ENCODE measurements around the gene KAT2B. TPM values are rescaled to one million over a fixed set of nuclear protein-coding genes. Genes with fewer than 3 reads are reported as not detected.

KAT2B gene
- total RNA-seq, 2 donors from 2014 or later = 16.4 to 31.7 TPM

DNA sequence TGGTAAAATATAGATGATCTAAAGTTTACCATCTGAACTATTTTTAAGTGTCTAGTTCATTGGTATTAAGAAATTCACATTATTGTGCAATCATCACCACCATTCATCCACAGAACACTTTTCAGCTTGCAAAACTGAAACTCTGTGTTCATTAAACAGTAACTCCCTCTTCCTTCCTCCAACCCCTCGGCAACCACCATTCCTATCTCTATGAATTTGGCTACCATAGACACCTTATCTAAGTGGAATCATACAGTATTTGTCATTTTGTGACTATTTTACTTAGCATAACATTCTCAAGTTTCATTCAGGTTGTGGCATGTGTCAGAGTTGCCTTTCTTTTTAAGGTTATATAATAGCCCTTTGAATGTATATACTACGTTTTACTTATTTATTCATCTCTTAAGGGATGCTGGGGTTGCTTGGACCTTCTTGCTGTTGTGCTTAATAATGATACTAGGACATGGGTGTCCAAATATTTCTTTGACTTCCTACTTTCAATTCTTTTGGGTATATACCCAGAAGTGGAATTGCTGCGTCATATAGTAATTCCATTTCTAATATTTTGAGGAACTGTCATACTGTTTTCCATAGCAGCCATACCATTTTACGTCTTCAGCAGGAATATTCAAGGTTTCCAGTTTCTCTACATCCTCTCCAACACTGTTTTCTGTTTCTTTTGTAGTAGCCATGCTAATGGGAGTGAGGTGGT is 20.9 kb downstream of the KAT2B start:
- 55% methylated on average over 4 of the region's 4 CpGs for WGBS
- Histone ChIP-seq H3K36me3 (no peaks in the 10 kb centered on the region), H3K27me3 (replicated peaks; ENCODE audit: insufficient read depth) (no peaks in the 10 kb centered on the region), H3K4me1 (replicated peaks) (peaks cover 11% of the 10 kb centered on the region), H3K4me3 (no peak overlapping the region), H3K9me3 (no peaks in the 10 kb centered on the region), H3K27ac (peak overlapping the region; percentile 24 to 29)
- no peak for DNase-seq (ENCODE audit: low spot score)
- peak; percentile 56 for TF ChIP-seq POLR2AphosphoS5 (IDR thresholded peaks at IDR 0.05)
- TF ChIP-seq POLR2A (IDR thresholded peaks at IDR 0.05) = no peak
- TF ChIP-seq, protein P1, sequence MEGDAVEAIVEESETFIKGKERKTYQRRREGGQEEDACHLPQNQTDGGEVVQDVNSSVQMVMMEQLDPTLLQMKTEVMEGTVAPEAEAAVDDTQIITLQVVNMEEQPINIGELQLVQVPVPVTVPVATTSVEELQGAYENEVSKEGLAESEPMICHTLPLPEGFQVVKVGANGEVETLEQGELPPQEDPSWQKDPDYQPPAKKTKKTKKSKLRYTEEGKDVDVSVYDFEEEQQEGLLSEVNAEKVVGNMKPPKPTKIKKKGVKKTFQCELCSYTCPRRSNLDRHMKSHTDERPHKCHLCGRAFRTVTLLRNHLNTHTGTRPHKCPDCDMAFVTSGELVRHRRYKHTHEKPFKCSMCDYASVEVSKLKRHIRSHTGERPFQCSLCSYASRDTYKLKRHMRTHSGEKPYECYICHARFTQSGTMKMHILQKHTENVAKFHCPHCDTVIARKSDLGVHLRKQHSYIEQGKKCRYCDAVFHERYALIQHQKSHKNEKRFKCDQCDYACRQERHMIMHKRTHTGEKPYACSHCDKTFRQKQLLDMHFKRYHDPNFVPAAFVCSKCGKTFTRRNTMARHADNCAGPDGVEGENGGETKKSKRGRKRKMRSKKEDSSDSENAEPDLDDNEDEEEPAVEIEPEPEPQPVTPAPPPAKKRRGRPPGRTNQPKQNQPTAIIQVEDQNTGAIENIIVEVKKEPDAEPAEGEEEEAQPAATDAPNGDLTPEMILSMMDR (IDR thresholded peaks at IDR 0.05) = no peak
- intact Hi-C loops (cut with DNase I) = no loop called here

DNA sequence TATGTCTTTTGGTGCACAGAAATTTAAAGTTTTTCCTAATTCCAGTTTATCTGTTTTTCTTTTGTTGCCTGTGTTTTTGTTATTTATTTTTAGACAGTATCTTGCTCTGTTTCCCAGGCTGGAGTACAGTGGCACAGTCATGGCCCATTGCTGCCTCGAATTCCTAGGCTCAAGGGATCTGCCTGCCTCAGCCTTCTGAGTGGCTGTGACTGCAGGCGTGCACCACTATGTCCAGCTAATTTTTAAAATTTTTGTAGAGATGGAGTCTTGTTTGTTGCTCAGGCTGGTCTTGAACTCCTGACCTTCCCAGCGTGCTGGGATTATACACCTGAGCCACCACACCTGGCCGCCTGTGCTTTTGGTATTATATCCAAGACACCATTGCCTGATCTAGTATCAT is 22.8 kb downstream of the KAT2B start:
- no peaks in the 10 kb centered on the region for H3K27me3 ChIP-seq (replicated peaks; ENCODE audit: insufficient read depth)
- TF ChIP-seq, protein P1 (IDR thresholded peaks at IDR 0.05) = no peak
- no peak for TF ChIP-seq POLR2AphosphoS5 (IDR thresholded peaks at IDR 0.05)
- no peak for TF ChIP-seq POLR2A (IDR thresholded peaks at IDR 0.05)
- intact Hi-C loops (cut with DNase I) = no loop called here
- H3K4me1 ChIP-seq (replicated peaks) = no peaks in the 10 kb centered on the region
- H3K36me3 ChIP-seq = no peaks in the 10 kb centered on the region
- no peak for DNase-seq (ENCODE audit: low spot score)
- H3K4me3 ChIP-seq = no peak overlapping the region
- WGBS = 61% methylated on average over 4 of the region's 4 CpGs
- no peak overlapping the region for H3K27ac ChIP-seq
- H3K9me3 ChIP-seq = no peaks in the 10 kb centered on the region

DNA sequence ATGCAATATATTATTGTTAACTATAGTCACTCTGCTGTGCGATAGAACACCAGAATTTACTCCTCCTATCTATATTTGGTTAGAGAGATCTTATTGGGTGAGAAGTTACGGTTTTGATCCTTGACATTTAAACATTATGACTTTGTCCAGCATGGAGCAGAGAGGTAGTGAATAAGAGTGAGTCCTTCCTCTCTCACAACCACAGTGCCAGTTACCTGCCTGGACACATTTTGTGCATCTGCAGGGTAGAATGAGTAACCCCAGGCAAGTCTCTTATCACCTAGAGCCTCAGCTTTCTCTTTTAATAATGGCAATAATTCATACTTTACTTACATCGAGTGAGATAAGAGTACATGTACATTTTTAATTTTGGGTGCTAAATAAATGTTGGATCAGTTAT is 24.1 kb downstream of the KAT2B start:
- DNase-seq (ENCODE audit: low spot score) = no peak
- H3K27ac ChIP-seq = no peak overlapping the region
- H3K27me3 ChIP-seq (replicated peaks; ENCODE audit: insufficient read depth) = no peaks in the 10 kb centered on the region
- H3K4me3 ChIP-seq = no peak overlapping the region
- no peak for TF ChIP-seq POLR2AphosphoS5 (IDR thresholded peaks at IDR 0.05)
- TF ChIP-seq POLR2A (IDR thresholded peaks at IDR 0.05) = no peak
- TF ChIP-seq, protein P1 (IDR thresholded peaks at IDR 0.05) = no peak
- H3K4me1 ChIP-seq (replicated peaks) = no peaks in the 10 kb centered on the region
- intact Hi-C loops (cut with DNase I) = no loop called here
- H3K36me3 ChIP-seq = no peaks in the 10 kb centered on the region
- WGBS = 66% methylated on average over 3 of the region's 3 CpGs
- no peaks in the 10 kb centered on the region for H3K9me3 ChIP-seq

DNA sequence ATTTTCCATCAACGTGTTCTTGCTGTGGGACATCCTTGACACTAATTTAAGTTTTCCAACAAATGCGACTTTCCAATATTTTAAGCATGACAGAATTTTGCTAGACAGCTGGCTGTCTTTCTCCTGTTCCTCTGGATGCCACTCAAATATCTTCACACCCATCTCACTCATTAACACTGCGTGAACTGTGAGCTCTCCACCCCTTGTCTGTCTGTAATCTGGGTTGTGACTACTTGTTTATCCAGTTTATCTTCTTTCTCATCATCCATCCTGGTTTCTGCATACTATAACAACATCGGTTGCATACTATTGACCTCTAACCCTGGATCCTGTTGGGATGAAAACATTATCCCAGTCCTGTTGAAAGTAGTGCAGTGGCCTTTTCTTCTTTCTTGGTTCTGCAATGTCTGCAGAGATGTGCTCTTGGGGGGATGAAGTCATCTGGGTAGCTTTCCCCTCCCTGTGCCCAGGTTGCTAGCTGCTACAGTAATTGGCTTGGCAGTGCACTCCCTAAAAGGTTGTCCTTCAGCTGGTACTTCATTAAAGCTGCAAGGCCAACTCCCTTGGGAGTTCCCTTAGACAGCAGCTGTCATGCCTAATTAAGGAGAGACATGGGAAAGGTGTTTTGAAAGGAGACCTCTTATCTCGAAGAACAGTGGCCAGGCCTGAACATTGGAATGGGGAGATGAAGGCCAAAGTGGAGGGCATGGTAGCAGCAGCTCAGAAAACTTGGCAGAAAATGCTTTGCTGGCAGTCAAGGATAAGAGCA is 24.7 kb downstream of the KAT2B start:
- intact Hi-C loops (cut with DNase I) = no loop called here
- 50% methylated on average over 5 of the region's 5 CpGs for WGBS
- H3K27me3 ChIP-seq (replicated peaks; ENCODE audit: insufficient read depth) = no peaks in the 10 kb centered on the region
- H3K9me3 ChIP-seq = no peaks in the 10 kb centered on the region
- H3K27ac ChIP-seq = peak overlapping the region in 1 of 2 donors; percentile 4
- H3K4me1 ChIP-seq (replicated peaks) = no peaks in the 10 kb centered on the region
- H3K4me3 ChIP-seq = no peak overlapping the region
- H3K36me3 ChIP-seq = no peaks in the 10 kb centered on the region
- DNase-seq (ENCODE audit: low spot score) = no peak
- no peak for TF ChIP-seq POLR2AphosphoS5 (IDR thresholded peaks at IDR 0.05)
- TF ChIP-seq POLR2A (IDR thresholded peaks at IDR 0.05) = no peak
- TF ChIP-seq, protein P1 (IDR thresholded peaks at IDR 0.05) = no peak
